GM12878 (cell line): Measurements from ENCODE around the gene MRRF.

Experiments
- CEBPB ChIP-seq, 2 experiments: fragments of 150-350 bp in 1 of 2; IDR thresholded peaks; 2 replicates each; pipeline ENCODE4 v1.6.1; 2012 to 2014; ENCODE audit warnings: low read depth in 2 of 2, low read length in 2 of 2, borderline replicate concordance in 1 of 2, inconsistent platforms in 1 of 2
- CHD2 ChIP-seq: IDR thresholded peaks from 2 replicates; pipeline ENCODE4 v1.6.1; 2011; ENCODE audit warnings: low read depth, low read length, improper control_type of control experiment, borderline replicate concordance
- EP300 ChIP-seq, 2 experiments: fragments of 150-350 bp in 1 of 2; IDR thresholded peaks; 2 replicates each; pipeline ENCODE4 v1.6.1; 2011 to 2012; ENCODE audit warnings: low read depth in 2 of 2, low read length in 2 of 2, borderline replicate concordance in 1 of 2, improper control_type of control experiment in 1 of 2, inconsistent platforms in 1 of 2; ENCODE audit not compliant: control insufficient read depth in 1 of 2
- HDAC6 ChIP-seq: fragments of 200-600 bp; sonication (generic); IDR thresholded peaks from one replicate; pipeline ENCODE4 v1.8.0; 2017; ENCODE audit warnings: antibody characterized with exemption; ENCODE audit not compliant: unreplicated experiment
- POLR2AphosphoS5 ChIP-seq: IDR thresholded peaks from 2 replicates; pipeline ENCODE4 v1.6.1; 2011; ENCODE audit warnings: mild to moderate bottlenecking, low read length, inconsistent platforms
- SIX5 ChIP-seq: IDR thresholded peaks from 2 replicates; pipeline ENCODE4 v1.6.1; 2011; ENCODE audit warnings: mild to moderate bottlenecking, low read depth, low read length, moderate library complexity; ENCODE audit not compliant: severe bottlenecking
- TF ChIP-seq, protein P1 (sequence below), 3 experiments: IDR thresholded peaks in 2 of 3; conservative IDR thresholded peaks in 1 of 3; 2 replicates each; pipeline ENCODE4 v1.5.1; 2011; ENCODE audit warnings: low read depth in 3 of 3, low read length in 3 of 3, mild to moderate bottlenecking in 3 of 3, control low read depth in 2 of 3, moderate library complexity in 2 of 3, inconsistent platforms in 1 of 3, mixed read lengths in 1 of 3; ENCODE audit not compliant: control insufficient read depth in 2 of 3, insufficient read depth in 1 of 3; ENCODE audit errors: extremely low read depth in 1 of 3

- no peak for TF ChIP-seq EP300 (IDR thresholded peaks at IDR 0.05; ENCODE audit: borderline replicate concordance in 1 of 2, control insufficient read depth in 1 of 2, low read depth in 2 of 2, low read length in 2 of 2)
- TF ChIP-seq POLR2AphosphoS5: no peak
- TF ChIP-seq, protein P1, sequence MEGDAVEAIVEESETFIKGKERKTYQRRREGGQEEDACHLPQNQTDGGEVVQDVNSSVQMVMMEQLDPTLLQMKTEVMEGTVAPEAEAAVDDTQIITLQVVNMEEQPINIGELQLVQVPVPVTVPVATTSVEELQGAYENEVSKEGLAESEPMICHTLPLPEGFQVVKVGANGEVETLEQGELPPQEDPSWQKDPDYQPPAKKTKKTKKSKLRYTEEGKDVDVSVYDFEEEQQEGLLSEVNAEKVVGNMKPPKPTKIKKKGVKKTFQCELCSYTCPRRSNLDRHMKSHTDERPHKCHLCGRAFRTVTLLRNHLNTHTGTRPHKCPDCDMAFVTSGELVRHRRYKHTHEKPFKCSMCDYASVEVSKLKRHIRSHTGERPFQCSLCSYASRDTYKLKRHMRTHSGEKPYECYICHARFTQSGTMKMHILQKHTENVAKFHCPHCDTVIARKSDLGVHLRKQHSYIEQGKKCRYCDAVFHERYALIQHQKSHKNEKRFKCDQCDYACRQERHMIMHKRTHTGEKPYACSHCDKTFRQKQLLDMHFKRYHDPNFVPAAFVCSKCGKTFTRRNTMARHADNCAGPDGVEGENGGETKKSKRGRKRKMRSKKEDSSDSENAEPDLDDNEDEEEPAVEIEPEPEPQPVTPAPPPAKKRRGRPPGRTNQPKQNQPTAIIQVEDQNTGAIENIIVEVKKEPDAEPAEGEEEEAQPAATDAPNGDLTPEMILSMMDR (IDR thresholded peaks at IDR 0.05 in 2 of 3, conservative IDR thresholded peaks at IDR 0.05 in 1 of 3; ENCODE audit: control insufficient read depth in 2 of 3, extremely low read depth in 1 of 3, insufficient read depth in 1 of 3, low read depth in 3 of 3, low read length in 3 of 3): no peak
- TF ChIP-seq HDAC6: no peak
- TF ChIP-seq SIX5: no peak
- TF ChIP-seq CEBPB (IDR thresholded peaks at IDR 0.05; ENCODE audit: borderline replicate concordance in 1 of 2, low read depth in 2 of 2, low read length in 2 of 2): no peak
- TF ChIP-seq CHD2: no peak
These were observed 108.5 kb downstream of the MRRF start for GRCh38 chr9:122372856-122373845.
